Measurements from ENCODE around the gene NUTM2B.
A peak's percentile ranks its signal among the peaks of the same experiment; 100 is the strongest.
"Not testable (repeated sequence)": the region's sequence is repeated elsewhere in the genome, so short reads cannot be mapped to it uniquely, and the experiment has no call there.

Gene NUTM2B

GRCh38 chr10:79744844-79745243 is 41.8 kb downstream of the NUTM2B start:
- DNase-seq = peak; percentile 56 to 76

DNA sequence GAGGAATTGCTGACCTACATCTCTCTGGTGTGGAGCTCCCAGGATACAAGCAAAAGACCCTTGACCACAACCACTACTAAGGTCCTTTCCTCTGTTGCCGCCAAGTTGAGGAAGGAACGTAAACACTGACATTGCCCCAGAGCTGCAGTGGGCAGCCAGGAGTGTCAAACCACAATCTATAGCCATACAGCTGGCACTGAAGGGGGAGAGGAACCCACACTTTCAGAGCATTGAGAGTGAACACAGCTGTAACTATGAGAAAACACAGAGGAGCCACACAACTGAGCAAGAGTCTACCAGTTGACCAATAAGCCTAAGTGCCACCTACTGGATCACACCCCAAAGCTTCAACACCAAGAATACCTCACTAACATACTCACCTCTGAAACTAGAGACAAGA is 45.5 kb downstream of the NUTM2B start:
- DNase-seq = not testable (repeated sequence)

DNA sequence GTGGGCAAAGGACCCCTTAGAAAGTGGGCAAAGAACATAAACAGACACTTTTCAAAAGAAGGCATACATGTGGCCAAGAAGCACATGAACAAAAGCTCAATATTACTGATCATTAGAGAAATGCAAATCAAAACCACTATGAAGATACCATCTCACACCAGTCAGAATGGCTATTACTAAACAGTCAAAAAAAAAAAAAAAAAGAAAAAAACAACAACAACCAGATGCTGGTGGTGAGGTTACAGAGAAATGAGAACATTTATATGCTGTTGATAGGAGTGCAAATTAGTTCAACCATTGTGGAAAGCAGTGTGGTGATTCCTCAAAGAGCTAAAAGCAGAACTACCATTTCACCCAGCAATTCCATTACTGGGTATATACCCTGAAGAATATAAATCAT is 50.6 kb downstream of the NUTM2B start:
- DNase-seq = not testable (repeated sequence)

DNA sequence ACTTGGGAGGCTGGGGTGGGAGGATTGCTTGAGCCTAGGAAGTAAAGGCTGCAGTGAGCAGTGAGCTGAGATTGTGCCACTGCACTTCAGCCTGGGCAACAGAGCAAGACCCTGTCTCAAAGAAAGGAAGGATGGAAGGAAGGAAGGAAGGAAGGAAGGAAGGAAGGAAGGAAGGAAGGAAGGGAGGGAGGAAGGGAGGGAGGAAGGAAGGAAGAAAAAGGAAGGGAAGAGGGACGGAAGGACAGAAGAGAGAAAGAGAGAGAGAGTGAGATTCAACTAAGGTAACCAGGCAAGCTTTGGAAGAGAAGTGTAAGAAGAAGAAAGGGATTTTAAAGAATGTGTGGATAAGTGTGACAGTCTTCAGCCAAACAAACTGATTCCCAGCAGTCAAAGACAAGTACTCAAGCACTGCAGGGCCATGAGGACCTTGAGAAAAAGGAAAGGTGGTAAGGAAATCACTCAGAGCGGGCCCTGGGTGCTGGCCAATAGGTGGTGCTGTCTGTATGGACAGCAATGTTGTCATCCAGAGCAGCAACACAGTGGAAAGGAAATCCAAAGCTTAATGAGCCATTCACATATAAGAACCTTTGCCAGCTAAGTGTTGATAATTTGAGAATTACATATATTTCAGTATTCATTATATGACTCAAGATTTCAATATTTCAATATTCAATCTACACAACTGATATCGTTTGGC is 55.4 kb downstream of the NUTM2B start:
- peak; percentile 15 to 36 for DNase-seq
